Measurements from ENCODE around the gene F12.
A peak's percentile ranks its signal among the peaks of the same experiment; 100 is the strongest.

F12 gene

DNA sequence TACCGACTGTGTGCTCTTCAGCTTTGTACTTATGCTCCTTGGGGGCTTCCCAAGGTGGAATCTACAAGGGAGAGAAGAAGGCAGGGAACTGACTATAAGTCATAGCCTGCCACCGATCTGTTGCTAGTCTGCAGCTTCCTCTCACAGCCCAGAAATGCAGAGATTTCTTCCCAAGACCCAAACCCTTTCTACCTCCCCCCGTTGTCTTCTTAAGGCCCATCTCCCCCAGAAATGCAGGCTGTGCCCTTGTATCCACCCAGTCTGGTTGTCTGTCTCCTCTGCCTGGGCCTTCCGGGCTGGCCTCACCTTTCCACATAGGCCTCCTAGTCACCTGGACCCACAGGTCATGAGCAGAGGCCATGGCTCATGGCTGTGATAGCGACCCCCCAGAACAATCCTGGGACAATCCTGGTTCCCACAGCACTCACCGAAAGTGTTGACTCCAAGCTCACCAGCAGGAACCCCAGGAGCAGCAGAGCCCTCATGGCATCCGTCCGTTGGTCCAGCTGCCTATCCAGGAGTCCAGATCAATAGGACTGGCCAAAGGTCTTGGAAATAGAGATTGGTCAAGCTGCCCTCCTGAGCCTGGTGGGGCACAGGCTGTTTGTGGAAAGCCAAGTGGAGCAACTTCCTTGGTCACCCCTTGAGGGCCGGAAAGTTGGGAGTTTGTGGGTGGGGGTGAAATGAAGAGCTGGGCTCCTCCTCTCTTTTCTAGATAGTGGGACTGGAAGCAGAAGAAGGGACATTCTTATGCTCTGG lies at the start of gene F12:
TSS of gene F12 (minus strand) at position 522 of the 759 bp plus-strand sequence. CDS start at position 485, 37 bp downstream.
- no peak for DNase-seq

DNA sequence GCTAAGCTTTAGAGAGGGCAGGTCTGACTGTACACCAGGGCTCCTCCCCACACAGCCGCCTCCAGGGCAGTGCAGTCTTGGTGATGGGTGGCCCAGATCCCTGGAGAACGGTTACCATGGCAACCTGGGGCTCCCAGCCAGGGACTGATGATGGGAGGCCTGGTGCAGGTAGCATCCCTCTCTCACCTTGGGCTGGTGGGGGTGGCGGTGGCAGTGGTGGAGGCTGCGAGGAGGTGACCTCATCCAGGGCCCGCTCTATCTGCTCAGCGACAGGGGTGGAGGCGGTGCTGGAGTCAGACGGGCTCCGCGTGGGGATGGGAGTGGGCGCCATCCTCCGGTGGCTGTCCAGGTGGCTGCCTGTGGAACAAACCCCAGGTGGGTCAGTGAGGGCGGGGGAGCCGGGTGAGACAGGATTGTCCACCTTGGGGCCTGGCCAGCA lies 49.6 kb upstream of the F12 start:
- no peak for DNase-seq

DNA sequence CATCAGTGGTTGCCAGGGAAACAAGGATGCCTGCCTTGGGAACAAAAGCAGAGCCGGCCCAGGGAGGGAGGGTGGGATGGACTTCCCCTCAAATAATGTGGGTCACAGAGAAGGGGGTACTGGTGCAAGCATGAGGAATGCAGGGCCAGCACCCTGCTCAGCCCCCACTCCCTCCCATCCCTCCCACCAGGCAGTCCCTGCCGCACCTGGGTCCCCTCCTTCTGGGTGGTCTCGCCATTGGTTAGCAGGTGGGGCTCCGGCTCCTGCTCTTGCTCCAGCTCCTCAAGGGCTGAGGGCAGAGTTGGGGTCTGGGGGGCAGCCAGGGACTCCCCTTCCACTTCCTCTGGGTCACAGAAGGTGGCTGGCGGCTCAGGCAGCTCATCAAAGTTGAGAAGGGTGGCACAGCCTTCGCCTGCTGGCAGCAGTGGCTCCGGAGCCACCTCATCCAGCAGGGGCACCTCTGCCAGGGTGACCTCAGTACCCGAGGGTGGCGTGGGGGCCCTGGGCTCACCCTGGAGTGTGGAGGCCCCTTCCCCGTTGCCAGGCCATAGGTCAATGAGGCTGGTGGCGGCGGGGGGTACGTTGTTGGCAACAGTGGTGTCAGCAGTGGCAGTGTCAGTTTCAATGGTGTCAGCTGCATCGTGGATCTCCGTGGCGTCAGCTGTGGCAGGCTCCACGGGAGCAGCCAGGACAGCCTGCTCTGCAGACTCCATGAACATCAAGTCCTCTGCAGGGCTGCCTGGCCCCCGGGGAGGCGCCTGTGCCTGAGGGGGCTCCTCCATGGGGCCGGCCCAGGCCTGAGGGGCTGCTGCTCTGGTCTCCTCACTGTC lies 48.7 kb upstream of the F12 start:
- DNase-seq: no peak

DNA sequence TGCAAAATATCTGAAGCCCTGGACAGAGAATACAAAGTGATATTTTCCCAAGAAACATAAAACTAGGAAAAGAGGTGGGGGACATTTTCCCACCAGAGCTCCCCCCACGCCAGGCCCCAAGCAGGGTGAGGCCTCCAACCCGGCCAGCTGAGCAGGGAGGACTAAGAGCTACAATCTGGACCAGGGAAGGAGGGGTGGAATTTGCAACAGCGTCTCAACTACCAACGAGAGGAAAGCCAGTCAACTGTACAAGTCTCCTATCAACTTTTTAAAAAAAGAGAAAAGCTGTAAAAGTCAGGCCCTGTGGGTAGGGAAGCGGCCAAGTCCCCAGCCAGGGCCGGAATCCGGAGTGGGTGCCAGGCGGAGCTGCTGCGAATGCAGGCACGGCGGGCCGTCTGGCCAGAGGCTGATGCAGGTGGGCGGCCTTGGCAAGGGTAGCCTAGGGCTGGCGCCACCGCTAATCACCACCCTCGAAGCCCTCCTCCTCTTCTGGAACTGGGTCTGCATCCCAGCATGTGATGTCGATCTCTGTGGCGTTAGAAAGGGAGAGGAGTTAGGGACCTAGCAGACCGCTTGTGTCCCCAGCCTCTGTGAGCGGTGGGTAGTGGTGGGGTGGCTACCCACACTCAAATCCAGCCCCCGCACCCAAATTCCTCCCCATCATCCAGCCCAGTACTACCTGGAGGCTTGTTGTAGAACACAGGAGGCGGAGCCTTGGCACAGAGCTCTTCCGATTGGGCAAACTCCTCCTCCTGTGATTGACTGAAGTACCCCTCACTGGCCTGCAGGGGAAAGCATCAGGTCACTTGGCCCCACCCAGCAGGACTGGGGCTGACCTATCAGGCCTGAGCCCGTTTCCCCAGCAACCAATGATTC lies 47.9 kb upstream of the F12 start:
- DNase-seq: peak; percentile 80

DNA sequence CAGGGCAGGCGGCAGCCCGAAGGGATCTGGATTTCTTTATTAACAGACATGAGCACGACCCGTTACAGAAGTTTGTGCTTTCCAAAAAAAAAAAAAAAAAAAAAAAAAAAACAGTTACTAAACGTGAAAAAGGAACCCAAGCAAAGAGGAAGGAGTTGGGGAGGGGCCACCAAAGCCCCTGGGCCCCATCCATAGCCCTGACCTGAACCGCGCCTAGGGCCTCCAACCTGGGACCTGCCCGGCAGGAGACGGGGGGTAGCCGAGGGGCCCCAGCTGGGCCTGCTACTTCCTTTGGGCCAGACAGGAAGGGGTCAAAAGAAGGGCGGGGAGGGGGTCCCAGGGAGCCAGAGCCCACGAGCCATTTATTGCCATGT lies 47.2 kb upstream of the F12 start:
- no peak for DNase-seq

DNA sequence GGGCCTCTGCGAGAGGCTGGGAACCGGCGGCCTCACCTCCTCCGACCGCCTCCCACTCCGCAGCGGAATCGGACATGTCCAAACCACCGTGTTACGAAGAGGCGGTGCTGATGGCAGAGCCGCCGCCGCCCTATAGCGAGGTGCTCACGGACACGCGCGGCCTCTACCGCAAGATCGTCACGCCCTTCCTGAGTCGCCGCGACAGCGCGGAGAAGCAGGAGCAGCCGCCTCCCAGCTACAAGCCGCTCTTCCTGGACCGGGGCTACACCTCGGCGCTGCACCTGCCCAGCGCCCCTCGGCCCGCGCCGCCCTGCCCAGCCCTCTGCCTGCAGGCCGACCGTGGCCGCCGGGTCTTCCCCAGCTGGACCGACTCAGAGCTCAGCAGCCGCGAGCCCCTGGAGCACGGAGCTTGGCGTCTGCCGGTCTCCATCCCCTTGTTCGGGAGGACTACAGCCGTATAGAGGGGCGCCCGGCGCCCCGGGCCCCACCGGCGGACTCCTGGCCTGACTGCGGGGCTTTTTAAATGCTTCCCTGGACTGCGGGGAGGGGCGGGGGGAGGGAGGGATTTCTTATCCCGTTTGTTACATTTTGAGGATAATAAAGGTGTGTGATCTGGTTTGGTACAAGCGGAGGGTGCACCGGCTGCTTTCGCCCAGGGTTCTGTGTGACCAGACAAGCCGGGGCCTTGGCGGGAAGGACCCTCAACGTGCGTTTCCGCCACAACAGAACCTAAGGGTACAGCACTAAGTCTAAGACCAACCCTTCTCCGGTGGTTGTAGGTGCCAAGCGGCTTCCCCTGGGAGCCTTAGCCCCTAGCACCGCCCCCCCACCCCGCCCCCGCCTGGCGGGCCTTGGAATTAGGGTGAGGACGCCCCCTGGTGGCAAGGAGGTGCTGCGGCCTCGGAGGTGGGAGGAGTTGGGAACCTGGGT lies 46.6 kb upstream of the F12 start:
- DNase-seq: peak; percentile 95

DNA sequence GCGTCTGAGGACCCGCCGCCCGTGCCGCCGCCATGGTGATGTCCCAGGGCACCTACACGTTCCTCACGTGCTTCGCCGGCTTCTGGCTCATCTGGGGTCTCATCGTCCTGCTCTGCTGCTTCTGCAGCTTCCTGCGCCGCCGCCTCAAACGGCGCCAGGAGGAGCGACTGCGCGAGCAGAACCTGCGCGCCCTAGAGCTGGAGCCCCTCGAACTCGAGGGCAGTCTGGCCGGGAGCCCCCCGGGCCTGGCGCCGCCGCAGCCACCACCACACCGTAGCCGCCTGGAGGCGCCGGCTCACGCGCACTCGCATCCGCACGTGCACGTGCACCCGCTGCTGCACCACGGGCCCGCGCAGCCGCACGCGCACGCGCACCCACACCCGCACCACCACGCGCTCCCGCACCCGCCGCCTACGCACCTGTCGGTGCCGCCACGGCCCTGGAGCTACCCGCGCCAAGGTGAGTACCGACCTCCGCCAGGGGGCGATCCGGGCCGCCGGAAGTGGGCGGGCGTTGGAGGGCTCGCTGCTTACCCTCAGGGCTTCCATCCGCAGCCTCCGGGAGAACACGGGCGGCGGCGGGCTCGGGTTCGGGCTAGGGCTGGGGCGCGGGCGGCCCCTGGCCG lies 45.8 kb upstream of the F12 start:
- peak; percentile 93 for DNase-seq

DNA sequence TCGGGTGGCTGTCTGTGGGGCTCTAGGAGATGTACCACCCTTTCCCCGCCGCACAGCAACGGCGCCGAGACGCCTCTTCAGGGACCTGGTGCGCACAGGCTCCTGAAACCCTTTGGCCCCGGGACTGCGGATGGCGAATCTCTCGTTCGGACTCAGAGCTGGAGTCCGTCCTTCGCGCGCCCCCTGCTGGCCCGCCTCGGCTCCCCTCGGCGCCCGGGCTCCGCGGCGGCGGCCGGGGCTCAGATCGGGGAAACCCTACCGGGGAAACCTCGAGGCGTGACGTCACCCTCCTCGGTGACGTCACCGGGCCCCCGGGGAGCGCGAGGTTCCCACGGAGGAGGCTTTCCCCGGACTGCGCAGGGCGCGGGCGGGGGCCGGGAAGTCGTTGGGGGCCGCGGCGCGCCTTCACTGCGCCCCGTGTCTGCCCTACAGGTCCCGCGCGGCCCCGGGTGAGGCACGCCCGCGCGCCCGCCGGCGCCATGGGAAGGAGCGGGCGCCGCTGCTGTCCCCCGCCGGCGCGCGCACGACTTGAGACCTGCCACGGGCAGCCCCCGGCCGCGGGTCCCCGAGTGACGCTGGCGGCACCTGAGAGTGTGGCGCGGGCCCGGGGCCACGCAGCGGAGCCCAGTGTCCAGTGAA lies 45.2 kb upstream of the F12 start:
- DNase-seq: peak; percentile 90

DNA sequence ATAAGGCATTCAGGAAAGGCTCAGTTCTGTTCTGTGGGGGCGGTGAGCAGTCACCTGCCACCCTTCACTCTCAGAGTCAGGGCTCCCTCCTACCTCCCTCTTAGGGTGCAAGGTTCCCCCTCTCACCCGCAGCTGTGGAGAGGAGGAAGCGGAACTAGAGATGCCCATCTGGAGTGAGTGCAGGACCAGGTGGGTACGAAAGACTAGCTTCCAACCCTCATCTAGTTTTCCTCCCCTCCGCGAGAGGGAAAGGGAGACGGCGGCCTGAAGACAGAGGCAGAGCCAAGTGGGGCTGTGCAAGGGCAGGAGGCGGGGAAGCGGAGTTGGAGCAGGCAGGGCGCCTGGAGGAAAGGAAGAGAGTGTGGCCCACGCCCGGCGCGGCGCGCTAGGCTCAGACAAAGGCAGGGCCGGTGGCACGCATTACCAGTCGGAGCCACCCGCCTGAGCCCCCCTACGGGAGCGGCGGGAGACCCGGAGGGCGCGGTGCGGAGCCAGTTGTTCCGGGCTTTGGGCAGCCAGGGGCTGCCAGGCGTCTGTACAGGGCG lies 44.6 kb upstream of the F12 start:
- DNase-seq: no peak

DNA sequence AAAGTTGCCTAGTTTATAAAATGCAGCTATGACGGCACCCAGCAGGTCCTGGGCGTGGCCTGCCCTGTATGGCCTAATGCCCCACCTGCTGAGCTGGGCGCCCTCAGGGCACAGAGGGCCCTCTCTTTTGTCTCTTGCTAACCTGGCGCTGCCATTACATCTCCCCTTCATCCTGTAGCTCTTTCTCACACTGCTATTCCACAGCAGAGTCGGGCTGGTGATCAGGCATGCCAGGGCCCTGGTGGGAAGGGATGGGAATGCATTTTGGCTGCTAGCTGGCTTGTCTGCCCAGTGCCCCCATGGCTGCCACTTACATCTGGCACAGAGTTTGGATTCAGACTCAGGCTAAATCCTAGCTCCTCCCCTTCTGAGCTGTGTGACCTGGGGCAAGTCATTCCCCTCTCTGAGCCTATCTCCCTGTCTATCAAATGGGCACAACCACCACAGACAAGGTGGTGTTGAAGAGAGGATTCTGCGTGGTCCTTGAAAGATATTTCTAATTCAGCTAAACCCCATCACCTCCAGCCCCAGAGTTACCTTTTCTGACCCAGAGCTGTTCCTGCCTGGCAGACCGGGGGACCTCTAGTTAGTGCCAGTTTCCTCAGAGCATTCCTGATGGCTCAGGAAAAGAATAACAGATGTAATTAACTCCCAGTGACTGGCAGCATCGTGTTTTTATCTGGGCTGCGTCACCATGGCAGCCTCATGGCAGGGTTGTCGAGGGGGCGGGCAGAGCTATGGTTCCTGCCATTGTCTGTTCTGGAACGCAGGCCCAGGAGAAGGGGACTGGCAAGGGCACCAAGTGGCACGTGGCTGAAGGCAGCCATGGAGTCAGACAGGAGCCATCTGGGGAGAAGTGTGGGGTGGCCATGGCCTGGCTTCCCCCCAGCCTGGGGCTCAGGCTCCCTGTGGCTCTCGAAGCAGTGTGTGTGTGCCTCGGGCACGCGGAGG lies 43.6 kb upstream of the F12 start:
- DNase-seq: no peak

DNA sequence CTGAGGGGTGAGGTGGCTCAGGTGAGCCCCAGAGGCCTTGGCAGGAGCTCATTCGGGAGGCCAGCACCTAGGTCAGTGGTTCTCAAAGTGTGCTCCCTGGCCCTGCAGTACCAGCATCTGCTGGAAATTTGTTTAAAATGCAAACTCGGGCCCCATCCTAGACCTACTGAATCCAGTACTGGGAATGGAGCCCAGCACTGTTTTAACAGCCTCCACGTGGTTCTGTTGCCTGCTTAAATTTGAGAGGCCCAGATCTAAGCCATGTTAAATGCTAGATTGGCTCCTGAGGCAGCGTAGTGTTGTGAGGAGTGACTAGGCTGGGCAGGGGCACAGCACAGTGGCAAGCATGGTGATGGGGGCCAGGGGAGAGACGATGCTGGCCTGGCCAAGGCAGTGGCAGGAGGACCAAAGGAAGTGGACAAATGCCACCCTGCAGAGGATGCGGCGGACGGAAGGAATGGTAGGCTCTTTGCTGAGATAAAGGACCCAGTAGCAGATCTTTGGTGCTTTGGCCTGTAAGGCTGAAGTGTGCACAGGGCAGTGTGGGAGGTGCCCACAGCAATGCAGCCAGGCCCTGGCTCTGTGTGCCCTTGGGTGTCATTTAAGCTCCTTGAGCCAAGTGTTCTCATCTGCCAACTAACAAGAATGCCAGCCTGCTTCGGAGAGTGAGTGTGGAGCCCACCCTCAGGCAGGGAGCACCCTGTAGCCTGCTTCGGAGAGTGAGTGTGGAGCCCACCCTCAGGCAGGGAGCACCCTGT lies 41.5 kb upstream of the F12 start:
- no peak for DNase-seq

DNA sequence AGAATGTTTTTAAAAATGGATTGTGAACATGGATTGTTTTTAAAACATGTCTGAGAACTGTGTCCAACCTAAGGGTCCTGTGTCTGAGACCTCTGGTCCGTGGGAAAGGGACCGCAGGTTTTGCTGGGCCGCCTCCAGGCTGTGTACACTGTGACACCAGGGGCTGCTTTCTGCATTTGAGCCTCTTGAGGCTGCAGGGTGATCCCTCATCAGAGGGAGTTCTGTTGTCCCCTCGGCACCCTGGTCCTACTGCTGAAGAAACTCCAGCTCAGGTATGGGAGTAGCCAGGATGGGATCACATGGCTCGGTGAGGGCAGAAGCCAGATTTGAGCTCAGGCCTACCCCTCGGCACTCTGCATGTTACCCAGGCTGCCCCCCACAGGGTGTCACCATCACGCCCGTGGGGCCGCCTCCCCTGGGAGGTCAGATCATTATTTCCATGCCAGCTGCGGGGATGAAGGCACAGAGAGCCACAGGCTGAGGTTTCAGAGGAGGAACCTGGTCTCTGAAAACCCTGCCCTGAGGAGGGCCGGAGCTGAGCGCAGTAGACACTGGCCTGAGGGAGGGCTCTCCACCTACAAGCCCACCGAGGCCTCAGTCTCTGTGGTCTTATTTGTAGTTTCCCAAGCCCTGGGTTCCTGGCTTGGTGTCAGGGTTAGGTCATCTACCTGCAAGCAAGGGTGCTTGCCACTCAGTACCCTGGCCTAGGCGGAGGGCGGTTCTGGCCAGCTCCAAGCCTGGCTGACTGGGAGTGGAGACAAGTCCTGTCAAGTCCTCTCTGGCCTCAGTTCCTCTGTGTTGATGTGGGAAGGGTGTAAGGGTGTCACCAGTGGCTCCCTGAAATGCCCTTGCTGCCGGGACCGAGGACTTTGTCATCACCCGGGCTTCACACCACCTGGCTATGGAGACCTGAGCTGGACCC lies 40.0 kb upstream of the F12 start:
- DNase-seq: no peak

DNA sequence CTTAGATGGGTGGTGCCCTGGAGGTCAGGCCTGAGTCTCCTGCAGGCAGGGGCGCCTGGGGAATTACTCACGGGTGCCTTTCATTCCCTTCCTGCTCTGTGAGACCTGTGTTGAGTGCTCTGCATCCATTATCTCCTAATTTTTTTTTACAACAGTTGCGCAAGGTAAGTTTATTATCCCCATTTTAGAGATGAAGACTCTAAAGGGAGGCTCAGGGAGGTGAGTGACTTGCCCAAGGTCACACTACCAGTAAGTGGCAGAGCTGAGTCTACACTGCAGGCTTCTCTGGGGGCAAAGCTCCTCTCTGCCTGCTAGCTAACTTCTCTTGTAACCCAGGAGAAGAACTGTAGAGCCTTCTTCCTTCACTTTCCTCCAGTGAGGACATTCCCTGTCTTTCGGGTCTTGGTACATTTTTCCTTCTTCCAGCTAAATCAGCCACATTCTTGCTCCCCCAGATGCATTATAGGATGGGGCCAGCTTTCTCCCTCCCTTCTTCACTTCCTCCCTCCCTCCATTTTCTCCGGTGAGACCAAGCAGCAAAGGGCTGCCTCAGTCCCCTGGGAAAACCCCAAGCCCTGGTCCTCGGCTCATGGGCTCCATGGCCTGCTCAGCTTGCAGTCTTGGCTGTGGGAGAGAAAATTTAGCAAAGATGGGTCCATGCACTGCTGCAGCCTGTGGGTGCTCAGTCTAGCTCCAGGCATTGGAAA lies 39.0 kb upstream of the F12 start:
- DNase-seq: no peak

DNA sequence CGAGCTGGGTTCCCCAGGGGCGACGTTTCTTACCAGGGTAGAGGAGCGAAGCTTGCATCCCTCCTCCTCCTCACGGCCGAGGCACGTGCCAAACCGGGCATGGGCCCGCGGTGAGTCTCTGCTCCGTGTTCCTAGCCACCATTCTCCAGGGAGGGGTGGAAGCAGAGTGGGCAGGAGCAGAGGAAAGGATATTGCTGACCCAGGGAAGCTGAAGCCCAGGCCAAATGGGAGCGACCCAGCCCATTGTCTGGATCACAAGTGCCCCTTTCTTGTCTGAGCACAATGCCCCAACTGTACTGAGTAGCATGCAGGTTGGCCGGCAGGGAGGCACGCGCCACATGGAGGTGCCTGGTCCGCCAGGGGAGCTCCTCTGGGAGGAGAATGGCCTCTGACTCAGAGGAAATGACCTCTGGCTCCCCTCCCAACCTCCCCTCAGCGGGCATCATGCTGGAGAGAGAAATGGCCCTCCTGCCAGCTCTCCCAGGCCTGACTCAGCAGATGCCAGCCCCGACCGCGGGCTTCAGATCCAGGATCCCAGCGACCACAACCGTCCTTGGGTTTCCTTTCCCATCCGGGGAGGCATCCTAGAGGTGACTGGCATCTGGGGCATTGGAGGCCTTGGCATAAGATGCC lies 38.4 kb upstream of the F12 start:
- DNase-seq: no peak

DNA sequence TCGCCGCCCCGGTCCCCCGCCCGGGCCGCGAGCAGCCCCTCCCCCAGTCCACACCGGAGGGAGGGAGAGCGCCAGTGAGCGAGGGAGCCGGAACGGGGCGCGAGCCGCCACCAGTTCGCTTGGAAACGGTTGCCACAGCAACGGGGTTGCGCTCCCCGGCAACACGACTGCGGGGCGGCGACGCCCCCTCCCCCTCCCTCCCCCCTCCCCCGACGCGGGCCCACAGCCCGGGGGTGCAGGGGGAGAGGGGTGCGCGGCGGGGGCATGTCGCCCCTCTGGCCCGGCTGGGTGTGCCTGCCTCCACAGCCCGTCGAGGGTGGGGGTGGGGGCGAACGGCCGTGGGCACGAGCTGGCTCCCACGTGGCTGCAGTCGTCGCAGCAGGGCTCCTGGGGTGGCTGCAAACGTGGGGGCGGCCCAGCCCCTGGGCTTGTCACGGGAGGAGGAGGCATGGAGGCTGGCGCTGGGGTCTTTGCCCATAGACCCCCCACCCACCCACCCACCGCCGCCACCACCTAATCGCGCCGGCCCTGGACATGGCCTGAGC lies 37.8 kb upstream of the F12 start:
- peak; percentile 72 for DNase-seq
